Stimulated activated CD4-positive, alpha-beta T cell treated with anti-CD3 and anti-CD28 coated beads, Interleukin-15, amount 100 ng/mL, for 1 hour (primary cell): ENCODE measurements around the gene PRRX2.

Experiments
- DNase-seq, 2 donors: peaks; one replicate each; pipeline ENCODE4 v3.0.0-alpha.2; 2020; ENCODE audit warnings: low read depth in 1 of 2, low spot score in 1 of 2

The PRRX2 gene

GRCh38 chr9:129665389-129665775, at the start of gene PRRX2:
Gene PRRX2, plus strand, starts transcription at chr9:129665647. Its CDS starts 221 bp downstream, at chr9:129665868.
- peak in 1 of 2 donors; percentile 17 for DNase-seq

- DNase-seq, result no peak
Observed at GRCh38 chr9:129617167-129617566, 48.3 kb upstream of the PRRX2 start.

GRCh38 chr9:129619787-129620668, 45.4 kb upstream of the PRRX2 start:
- DNase-seq, result no peak

GRCh38 chr9:129620669-129621295, 44.7 kb upstream of the PRRX2 start, which contains the start of gene C9orf50:
Gene C9orf50, minus strand, starts transcription at chr9:129621101. Its CDS starts 527 bp downstream, at chr9:129620574.
- no peak for DNase-seq

GRCh38 chr9:129623331-129623730, 42.1 kb upstream of the PRRX2 start:
- no peak for DNase-seq

GRCh38 chr9:129624168-129624759, 41.2 kb upstream of the PRRX2 start:
- DNase-seq, result peak; percentile 39 to 66

- no peak for DNase-seq
Observed at GRCh38 chr9:129624947-129625346, 40.5 kb upstream of the PRRX2 start.

- DNase-seq, result peak; percentile 86 to 87
Observed at GRCh38 chr9:129626079-129626624, 39.3 kb upstream of the PRRX2 start, which contains the start of gene NTMT1. Gene NTMT1, plus strand, starts transcription at chr9:129626163. Its CDS starts 6,541 bp downstream, at chr9:129632704.

- DNase-seq, result no peak
Observed at GRCh38 chr9:129626625-129627284, 38.7 kb upstream of the PRRX2 start.

GRCh38 chr9:129627556-129628440, 37.6 kb upstream of the PRRX2 start:
- DNase-seq, result no peak

GRCh38 chr9:129628709-129629108, 36.7 kb upstream of the PRRX2 start:
- DNase-seq, result no peak

GRCh38 chr9:129629251-129629820, 36.1 kb upstream of the PRRX2 start:
- DNase-seq, result no peak

- DNase-seq, result no peak
Observed at GRCh38 chr9:129630967-129631673, 34.3 kb upstream of the PRRX2 start.

- no peak for DNase-seq
Observed at GRCh38 chr9:129631674-129632129, 33.7 kb upstream of the PRRX2 start.

GRCh38 chr9:129632460-129632859, 33.0 kb upstream of the PRRX2 start:
- no peak for DNase-seq

- DNase-seq, result no peak
Observed at GRCh38 chr9:129633207-129633606, 32.2 kb upstream of the PRRX2 start.

- DNase-seq, result no peak
Observed at GRCh38 chr9:129633848-129634247, 31.6 kb upstream of the PRRX2 start.

GRCh38 chr9:129635099-129636065, 30.1 kb upstream of the PRRX2 start:
- DNase-seq, result no peak
